Measurements from ENCODE around the gene PPP1R37.
"Not testable (repeated sequence)": the region's sequence is repeated elsewhere in the genome, so short reads cannot be mapped to it uniquely, and the experiment has no call there.

Gene PPP1R37

DNA sequence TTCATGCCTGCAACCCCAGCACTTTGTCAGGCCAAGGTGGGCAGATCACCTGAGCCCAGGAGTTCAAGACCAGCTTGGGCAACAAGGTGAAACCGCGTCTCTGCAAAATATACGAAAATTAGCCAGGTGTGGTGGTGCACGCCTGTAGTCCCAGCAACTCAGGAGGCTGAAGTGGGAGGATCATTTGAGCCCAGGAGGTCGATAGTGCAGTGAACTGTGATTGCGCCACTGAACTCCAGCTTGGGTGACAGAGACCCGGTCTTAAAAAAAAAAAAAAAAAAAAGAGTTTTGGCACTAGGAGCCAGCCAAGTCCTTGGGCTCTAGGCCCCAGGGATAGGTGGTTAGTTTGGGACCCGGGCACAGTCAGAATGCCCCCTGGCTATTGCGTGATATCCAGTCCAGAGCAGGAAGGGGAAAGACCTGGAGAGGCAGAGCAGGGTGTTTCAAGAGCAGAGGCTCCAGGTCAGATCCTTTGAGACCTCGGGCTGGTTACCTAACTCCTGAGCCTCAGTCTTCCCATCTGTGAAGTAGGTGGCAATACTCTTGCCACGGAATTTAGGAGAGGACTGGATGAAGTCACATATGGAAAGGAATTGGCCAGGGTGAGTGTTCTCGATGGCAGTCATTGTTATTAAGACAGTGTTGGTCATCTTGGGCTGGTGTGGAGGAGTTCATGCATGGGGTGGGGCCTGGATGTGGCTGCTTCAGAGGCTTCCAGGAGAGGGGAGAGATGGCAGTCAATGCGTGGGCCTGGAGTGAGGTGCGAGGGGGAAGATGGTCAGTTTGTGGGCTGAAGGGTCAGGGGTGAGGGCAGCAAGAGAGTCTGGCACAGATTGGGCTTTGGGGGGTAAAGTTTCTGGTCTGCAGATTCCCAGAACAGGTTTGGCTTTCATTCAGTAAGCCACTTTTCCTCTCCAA lies 2.8 kb downstream of the PPP1R37 start:
- no peak for DNase-seq (ENCODE audit: low spot score)

DNA sequence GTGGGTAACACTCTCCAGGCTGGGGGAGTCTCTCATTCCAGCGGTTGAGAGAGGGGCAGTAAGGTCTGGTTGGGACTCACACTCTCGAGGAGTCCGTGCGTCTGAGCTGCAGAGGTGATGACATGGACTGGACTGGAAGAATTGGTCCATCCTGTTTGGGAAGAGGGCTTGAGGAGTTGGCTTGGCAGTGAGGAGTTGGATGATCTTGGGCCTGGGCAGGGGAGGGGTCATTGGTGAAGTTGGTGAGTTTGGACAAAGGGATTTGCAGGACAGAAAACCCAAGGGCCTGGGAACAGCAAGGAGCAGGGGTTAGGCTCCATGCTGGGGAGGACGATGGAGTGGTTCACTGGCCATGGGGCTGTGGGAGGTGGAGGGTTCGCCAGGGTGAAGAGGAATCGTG lies 3.7 kb downstream of the PPP1R37 start:
- no peak for DNase-seq (ENCODE audit: low spot score)

DNA sequence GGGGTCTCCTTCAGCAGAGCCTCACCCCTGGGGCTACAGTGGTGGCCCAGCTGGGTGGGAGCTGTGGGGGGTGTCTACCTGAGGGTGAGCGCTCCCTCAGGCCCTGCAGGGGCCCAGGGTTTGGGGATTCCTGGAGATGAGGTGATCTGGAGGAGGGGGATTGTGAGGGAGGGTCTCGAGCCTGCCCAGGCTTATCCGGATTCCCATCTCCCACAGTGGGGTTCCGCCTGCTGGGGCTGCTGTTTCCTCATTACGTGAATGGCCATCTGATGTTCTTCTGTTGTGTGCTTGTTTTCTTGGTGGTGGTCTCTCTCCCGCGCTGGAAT lies 4.4 kb downstream of the PPP1R37 start:
- DNase-seq (ENCODE audit: low spot score) = no peak

DNA sequence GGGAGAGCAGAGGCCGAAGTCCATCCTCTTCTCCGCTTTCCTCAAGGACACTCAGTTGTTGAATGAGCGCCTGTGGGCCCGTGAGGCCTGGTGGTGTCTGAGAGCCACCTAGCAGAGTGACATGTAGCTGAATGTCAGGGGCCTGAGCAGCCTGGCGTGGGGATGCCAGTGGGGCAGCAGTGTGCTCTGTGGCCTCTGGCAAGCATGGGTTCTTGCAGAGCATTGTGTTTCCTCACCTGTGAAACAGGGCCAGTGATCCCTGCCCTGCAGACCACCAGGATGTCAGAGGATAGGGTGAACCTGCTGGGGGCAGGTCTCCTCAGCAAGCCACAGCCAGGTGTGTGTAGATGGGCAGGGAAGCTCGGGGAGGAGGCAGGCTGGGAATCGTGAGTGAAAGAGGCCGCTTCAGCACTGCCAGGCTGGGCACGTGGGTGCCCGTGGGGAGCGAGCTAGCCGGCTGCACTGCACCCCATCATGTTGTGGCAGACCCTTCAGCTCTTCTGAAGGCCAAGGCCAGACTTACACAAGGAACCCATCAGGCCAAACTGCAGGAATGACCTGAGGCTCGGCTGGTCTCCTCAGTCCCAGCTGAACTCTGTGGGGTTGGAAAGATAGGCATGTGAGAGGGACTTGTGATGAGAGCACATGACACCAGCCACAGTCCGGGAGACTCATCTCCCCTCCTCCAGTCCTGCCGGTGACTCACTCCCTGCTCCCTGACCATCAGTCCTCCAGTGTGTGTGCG lies 5.0 kb downstream of the PPP1R37 start:
- peak; percentile 60 for DNase-seq (ENCODE audit: low spot score)

DNA sequence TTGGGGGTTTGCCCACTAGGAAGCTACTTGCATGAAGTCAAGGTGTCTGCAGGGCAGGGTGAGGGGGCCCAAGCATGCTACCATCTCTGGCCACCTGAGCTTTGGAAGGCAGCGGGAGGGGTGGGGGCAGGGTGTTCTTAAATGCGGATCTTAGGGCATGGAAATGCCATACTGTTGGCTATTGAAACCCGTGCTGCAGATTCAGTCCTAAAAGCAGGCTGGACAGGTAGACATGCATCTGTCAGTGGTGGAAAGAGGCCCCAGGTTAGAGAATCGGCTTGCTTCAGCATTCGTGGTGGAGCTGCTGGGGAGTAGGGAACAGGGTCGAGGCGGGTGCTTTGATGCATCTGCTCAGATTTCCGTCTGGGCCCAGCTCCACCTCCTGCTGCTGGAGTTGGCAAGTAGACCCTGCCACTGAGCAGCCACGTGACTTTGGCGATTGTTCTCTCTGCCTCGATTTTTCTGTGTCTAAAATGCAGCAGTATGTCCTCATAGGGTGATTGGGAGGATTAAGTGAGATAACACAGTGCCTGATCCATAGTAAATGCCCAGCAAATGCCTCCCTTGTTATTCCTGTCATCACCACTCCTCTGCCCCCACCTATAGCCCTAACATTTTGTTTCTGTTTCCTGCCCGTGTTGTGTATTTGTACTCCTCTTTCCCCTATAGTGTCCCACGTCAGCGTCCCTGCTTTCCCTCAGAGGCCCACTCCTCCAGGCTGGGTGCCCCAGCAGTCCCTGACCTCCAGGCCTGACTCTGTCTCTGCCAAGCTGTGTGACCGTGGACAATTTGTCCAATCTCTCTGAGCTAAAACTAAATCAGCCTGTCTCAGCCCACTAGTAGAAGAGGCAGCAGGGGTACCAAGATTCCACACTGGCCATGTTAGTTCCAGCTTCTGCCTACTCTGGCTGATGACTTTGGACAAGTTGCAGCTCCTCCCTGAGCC lies 5.8 kb downstream of the PPP1R37 start:
- no peak for DNase-seq (ENCODE audit: low spot score)

DNA sequence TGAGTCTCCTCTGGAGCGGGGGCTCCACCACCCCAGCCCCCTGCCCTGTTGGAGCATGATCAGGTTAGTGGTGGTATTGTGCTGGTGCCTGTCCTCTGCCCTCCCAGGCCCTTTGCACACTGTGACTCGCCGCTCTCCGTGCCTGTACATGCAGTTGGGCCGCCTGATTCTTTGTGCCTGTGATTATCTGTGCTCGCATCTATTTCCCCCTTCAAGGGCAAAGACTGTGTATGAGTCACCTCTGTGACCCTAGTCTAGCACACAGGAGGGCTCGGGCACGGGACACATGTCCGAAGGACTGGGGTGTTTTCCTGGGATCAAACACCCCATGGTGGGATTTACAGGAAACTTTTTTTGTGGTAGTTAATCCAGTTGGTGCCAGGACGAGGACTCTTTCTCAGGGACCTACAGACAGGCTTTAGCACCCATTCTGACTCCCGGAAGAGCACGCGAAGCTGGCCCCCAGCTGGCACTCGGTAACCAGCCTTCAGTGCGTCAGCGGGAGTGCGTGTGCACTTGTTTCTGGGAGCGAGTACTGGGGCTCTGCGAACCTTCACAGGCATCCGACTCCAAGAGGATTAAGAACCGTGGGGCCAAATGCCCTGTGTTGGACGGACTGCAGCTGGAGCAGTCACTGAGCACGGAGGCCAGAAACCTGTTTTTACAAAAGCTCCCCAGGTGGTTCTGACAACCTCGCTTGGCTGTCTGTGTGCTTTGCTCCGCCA lies 6.7 kb downstream of the PPP1R37 start:
- DNase-seq (ENCODE audit: low spot score) = no peak

- DNase-seq (ENCODE audit: low spot score) = no peak
Measured at GRCh38 chr19:45100201-45100600, 7.2 kb downstream of the PPP1R37 start.

- no peak for DNase-seq (ENCODE audit: low spot score)
Measured at GRCh38 chr19:45100846-45101252, 7.9 kb downstream of the PPP1R37 start.

- DNase-seq (ENCODE audit: low spot score) = no peak
Measured at GRCh38 chr19:45101806-45102205, 8.8 kb downstream of the PPP1R37 start.

DNA sequence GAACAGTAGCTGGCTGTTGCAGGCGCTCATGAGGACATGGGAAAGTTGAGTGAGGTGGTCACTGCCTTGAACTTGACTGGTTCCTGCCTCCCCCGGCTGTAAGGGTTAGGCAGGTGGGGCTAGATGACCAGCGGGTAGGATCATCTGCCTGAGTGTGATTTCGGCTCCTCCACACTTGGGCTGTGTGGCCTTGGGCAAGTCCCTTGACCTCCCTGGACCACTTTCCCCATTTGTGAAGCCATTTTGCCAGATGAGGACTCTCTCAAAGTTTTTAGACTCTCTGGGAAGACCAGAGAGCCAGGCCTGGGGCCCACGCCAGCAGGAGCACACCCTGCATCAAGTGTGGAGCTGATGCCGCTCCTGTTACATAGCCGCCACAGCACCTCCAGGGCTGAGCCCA lies 9.5 kb downstream of the PPP1R37 start:
- no peak for DNase-seq (ENCODE audit: low spot score)

GRCh38 chr19:45103156-45103507 lies 10.2 kb downstream of the PPP1R37 start:
- no peak for DNase-seq (ENCODE audit: low spot score)

DNA sequence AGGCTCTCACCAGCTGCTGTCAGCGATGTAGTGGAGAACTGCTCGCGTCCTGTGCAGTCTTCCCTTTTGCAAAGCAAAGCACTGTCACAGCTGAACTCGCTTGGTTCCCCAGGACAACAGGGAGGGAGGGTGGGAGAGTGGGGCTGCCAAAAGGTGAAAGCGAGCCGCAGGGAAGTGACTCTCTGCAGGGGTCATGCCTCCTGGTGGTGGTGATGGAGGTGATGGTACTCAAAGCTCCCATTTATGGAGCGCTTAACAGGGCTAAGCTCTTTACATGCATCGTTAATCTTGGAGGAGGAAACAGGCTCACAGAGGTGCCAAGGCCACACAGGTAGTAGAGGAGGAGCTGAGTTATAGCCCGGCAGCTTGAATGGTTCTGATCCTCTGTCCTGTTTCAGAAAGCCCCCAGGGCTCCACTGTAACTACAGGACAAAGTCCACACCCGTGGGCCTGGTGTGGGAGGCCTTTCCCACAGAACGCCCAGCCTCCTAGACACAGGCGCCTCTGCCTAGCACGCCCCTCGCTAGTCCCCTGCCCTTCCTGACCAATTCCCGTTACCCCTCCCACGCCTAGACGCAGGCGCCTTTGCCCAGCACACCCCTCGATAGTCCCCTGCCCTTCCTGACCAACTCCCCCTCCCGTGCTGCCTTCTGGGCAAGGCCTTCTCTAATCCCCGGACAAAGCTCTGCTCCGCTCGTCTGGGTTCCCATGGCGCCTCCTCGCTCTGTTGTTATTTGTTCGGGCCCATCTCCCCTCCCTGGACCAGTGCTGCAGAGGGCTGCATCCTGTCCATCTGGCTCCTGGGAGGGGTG lies 10.7 kb downstream of the PPP1R37 start:
- DNase-seq (ENCODE audit: low spot score) = no peak

DNA sequence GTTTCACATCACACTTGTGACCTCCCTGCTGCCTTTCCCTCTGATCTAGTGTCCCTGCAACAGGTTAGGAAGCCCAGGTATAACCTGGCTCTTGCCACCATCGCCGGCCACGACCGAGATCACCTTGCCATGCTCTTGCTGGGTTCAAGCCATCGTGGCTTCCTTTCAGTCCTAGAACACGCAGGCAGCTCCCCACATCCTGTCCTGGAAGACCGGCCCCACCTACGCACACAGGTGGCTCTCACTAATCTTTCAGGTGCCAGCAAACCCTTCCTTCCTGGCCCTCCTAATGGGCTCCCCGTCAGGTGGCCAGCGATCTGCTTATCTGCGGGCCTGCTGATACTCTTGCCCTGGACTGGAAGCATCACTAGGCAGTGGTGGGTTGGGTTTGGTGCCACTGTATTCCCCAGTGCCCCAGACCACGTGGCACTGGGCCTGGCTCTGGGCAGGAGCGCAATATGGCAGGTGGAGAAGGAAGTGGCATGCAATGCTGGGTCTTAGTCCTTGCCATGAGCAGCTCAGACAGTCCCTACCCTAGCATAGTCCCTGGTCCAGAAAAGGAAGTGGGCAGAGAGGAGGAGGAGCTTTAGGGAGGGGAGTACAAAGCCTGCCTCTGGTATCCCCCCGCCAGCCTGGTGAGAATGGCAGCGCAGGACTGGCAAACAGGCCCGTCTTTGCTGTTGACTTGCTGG lies 11.8 kb downstream of the PPP1R37 start:
- DNase-seq (ENCODE audit: low spot score) = no peak

DNA sequence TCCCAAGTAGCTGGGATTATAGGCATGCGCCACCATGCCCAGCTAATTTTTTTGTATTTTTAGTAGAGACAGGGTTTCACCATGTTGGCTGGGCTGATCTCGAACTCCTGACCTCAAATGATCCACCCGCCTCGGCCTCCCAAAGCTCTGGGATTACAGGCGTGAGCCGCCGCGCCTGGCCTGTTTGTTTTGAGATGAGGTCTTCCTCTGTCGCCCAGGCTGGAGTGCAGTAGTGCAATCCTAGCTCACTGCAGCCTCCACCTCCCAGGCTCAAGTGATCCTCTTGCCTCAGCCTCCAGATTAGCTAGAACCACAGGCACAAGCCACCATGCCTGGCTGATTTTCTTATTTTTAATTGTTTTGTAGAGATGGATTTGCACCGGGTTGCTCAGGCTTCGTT lies 13.4 kb downstream of the PPP1R37 start:
- DNase-seq (ENCODE audit: low spot score) = not testable (repeated sequence)

DNA sequence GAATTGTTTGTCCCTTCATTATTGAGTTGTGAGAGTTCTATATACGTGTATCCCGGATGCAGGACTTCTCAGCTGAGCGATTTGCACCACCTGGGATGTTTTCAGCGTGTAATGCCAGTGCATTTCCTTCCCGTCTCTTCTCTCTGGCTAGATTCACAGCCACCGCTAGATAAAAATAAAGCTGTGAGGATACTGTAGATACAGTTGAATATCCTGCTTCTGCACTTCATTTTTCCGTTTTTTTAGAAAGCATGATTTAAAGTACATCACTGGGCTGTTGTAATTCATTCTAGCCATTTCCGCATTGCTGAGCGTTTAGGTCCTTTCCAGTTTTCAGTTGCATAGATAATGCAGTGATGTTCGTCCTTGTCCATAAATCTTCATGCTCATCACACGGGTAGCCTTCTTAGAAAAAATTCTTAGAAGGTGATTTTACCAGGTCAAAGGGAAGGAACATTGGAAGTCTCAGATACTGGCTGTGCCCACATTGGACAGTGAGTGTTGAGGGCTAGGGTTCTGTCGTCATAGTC lies 14.7 kb downstream of the PPP1R37 start:
- no peak for DNase-seq (ENCODE audit: low spot score)

- DNase-seq (ENCODE audit: low spot score) = no peak
Measured at GRCh38 chr19:45110851-45111266, 17.9 kb downstream of the PPP1R37 start.

- DNase-seq (ENCODE audit: low spot score) = no peak
Measured at GRCh38 chr19:45112111-45112827, 19.3 kb downstream of the PPP1R37 start.

DNA sequence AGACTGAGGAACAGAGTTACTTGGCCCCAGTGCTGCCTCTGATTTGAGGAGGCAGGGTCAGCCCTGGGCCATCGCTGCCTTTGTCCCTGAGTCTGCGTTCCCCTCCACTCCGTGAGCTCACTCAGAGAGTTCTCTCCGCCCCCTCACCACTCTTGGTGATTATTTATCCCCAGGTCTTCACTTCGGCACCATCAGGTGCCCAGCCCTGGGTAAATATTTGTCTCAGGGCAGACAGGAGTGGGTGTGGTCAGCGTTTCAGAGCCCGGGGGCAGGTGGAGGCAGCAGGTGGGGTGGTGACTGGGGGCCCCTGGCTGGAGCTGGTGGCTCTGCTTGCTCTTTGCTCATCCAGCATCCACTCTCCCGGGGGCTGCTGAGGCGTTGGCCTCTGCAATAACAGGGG lies 20.6 kb downstream of the PPP1R37 start:
- no peak for DNase-seq (ENCODE audit: low spot score)

GRCh38 chr19:45114116-45114515 lies 21.1 kb downstream of the PPP1R37 start:
- no peak for DNase-seq (ENCODE audit: low spot score)

All from HuH-7.5 (cell line).